Hippocampal formation (tissue), 2 donors: ENCODE measurements around the gene SPPL3.
"Not testable (repeated sequence)": the region's sequence is repeated elsewhere in the genome, so short reads cannot be mapped to it uniquely, and the experiment has no call there.

Source experiments
- DNase-seq, 2 donors: peaks; one replicate each; lab custom pipeline; 2025; lab: John Stamatoyannopoulos, UW

SPPL3 gene, protein sequence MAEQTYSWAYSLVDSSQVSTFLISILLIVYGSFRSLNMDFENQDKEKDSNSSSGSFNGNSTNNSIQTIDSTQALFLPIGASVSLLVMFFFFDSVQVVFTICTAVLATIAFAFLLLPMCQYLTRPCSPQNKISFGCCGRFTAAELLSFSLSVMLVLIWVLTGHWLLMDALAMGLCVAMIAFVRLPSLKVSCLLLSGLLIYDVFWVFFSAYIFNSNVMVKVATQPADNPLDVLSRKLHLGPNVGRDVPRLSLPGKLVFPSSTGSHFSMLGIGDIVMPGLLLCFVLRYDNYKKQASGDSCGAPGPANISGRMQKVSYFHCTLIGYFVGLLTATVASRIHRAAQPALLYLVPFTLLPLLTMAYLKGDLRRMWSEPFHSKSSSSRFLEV

DNA sequence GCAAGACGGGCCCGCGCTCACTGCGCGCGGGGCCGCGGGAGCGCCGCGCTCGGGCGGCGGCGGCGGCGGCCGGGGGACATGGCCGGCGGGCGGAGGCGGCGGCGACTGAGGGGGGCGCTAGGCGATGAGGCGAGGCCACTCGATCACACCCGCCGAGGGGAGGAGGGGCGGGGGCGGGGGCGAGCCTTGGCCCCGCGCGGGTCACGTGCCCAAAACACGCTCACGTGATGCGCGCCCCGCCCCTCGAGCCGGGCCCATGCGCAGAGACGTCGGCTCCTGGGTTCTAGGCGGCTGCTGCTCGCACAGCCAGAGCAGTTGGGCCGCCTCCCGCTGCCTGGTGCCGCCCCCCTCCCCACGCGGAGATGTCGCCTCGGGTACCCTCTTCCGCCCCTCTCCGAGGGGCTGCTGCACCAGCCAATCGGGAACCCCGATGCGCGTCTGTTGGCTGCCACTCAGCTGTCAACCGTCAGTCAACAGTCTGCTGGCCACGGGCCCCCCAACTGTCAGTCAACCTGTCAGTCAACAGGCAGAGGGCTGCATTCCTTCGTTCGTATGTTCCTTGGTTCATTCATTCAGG, at the start of gene SPPL3:
SPPL3 (minus strand) TSS at position 162 of the 577 bp plus-strand sequence. CDS start 491 bp downstream, outside the sequence.
- DNase-seq: peak; percentile 71 to 91

DNA sequence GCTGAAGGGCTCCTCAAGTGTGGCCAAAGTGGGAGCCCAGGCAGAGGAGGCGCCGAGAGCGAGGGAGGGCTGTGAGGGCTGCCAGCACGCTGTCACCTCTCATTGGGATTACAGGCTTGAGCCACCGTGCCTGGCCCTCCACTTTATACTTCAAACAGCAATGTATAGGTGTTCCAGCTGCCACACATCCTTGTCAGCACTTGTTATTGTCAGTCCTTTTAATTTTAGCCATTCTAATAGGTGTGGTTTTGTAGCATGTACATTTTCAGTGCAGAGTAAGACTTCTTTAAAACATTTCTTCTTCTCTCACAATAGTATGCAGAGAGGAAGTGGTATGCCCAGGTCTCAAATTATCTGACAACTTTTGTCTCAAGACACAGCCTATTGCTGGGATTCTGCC, 46.6 kb upstream of the SPPL3 start:
- no peak for DNase-seq

DNA sequence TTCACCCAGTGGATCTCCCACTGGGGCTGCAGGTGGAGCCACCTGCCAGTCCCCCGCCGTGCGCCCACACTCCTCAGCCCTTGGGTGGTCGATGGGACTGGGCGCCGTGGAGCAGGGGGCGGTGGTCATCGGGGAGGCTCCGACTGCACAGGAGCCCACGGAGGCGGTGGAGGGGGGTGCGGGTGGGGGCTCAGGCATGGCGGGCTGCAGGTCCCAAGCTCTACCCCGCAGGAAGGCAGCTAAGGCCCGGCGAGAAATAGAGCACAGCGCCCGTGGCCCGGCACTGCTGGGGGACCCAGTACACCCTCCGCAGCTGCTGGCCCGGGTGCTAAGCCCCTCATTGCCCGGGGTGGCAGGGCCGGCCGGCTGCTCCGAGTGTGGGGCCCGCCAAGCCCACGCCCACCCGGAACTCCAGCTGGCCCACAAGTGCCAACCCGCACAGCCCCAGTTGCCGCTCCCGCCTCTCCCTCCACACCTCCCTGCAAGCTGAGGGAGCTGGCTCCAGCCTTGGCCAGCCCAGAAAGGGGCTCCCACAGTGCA, 46.2 kb upstream of the SPPL3 start:
- not testable (repeated sequence) for DNase-seq

DNA sequence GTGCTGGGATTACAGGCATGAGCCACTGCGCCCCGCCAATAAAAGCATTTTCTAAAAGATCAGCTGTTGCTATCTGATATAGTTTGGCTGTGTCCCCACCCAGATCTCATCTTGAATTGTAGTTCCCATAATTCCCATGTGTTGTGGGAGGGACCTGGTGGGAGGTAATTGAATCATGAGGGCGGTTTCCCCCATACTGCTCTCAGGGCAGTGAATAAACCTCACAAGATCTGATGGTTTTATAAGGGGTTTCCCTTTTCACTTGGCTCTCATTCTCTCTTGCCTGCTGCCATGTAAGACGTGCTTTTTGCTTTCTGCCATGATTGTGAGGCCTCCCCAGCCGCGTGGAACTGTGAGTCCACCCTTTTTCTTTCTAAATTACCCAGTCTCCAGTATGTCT, 41.4 kb upstream of the SPPL3 start:
- not testable (repeated sequence) for DNase-seq

DNA sequence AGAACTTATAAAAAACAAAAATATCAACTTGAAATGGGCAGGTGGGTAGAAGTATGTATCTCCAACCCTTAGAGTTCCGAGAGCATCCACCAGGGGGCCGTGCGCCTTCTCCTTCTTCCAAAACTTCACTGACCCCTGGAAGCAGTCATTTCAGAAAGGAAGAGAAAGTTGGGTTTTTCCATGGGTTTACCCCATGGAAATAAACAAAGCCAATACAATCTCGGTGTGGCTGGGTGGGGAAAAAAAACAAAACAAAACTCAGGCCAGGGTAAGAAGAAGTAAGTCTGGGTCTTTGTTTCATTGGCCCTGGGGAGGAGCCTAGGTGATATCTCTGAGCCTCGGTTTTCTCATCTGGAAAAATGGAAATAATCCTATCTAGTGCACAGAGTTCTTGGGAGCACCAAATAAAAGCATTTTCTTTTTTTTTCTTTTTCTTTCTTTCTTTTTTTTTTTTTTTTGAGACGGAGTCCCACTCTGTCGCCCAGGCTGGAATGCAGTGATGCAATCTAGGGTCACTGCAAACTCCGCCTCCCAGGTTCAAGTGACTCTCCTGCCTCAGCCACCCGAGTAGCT, 40.6 kb upstream of the SPPL3 start:
- DNase-seq: peak in 1 of 2 donors; percentile 8

DNA sequence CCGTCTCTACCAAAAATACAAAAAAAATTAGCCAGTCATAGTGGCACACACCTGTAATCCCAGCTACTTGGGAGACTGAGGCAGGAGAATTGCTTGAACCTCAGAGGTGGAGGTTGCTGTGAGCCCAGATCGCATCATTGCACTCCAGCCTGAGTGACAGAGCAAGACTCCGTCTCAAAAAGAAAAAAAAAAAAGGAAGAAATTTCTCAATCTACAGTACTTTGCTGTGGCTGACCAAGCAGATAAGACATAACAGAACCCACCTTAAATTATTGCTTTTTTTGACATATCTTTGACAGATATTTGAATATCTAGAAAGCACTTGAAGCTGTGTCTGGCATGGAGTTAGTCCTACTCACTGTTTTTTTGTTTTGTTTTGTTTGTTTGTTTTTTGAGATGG, 39.3 kb upstream of the SPPL3 start:
- no peak for DNase-seq

DNA sequence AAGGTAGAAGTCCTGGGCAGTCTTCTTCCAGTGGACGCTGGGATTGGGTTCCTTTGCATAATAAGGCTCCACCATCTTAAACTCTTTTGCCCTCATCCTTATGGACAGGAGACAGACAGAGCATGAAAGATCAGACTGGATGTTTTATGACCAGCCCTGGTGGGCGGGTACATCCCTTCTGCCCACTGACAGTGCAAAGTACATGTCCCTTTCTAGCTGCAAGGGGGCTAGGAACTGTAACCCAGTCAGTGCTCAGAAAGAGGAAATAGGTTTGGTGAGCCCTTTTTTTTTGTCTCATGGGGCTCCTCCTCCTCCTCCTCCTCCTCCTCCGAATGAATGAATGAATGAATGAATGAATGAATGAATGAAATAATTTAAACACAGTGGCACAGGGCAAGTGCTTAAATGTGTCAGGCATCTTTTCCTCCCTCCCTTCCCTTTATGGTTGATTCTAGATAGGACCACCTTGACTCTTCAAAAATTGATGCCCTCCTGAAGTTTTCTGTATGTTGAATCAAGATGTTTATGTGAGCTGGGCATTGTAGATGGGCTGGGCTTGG, 37.8 kb upstream of the SPPL3 start:
- DNase-seq: no peak

DNA sequence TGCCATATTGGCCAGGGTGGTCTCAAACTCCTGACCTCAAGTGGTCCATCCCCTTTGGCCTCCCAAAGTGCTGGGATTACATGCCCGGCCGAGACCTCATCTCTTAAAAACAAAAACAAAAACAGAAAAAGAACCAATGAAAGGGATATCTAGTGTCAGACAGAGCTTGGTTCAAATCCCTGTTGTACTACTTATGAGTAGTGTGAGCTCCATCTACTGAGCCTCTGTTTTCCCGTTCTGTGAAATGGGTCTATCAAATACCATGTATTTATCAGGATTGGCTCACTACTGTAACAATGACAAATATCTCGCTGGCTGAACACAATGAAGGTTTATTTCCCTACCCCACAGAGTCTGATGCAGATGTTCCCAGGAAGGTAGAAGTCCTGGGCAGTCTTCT, 37.3 kb upstream of the SPPL3 start:
- DNase-seq: no peak

DNA sequence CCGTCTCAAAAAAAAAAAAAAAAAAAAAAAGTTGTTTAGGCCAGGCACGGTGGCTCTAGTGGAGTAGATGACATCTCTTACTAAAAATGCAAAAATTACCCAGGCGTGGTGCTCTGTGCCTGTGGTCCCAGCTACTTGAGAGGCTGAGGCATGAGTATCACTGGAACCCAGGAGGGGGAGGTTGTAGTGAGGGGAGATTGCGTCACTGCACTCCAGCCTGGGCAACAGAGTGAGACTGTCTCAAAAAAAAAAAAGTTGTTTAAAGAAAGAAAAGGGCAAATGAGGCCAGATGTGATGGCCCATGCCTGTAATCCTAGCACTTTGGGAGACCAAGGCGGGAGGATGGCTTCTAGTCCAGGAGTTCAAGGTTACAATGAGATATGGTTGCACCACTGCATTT, 36.6 kb upstream of the SPPL3 start:
- DNase-seq: no peak

DNA sequence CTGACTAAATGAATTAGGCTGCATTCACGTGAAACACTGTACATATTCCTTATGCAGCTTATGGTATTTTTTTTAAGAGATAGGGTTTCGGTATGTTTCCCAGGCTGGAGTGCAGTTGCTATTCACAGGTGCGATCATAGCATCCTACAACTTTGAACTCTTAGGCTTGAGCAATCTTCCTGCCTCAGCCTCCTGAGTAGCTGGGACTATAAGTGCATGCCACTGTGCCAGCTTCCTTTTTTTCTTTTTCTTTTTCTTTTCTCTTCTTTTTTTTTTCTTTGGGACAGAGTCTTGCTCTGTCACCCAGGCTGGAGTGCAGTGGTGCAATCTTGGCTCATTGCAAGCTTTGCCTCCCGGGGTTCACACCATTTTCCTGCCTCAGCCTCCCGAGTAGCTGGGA, 35.8 kb upstream of the SPPL3 start:
- no peak for DNase-seq

DNA sequence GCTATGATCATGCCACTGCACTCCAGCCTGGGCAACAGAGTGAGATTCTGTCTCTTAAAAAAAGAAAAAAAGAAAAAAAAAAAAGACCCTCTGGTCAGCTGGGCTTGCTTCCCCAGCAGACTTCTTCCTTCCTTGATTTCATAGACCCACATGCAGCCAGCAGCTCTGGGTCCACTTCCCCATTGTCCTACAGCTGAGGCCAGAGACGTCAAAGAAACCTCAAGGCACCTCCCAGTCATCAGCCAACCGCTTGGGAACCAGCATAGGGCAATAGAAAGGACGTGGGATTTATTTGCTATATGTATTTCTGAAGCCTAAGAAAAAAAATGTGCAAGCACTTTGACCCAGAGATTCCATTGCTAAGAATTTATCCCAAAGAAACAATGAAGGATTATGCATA, 35.4 kb upstream of the SPPL3 start:
- DNase-seq: no peak

DNA sequence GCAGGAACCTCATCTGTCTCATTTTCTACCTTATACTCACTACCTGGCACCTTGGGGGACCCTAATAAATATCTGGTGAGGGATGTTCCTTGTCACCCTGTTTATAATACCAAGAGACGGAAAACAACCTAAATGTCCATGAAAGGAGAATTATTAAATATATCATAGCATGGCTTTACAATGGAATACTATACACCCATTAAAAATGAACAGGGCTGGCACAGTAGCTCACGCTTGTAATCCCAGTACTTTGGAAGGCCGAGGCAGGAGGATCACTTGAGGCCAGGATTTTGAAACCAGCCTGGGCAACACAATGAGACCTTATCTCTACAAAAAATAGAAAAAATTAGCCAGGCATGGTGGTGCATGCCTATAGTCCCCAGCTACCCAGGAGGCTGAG, 34.3 kb upstream of the SPPL3 start:
- DNase-seq: no peak

DNA sequence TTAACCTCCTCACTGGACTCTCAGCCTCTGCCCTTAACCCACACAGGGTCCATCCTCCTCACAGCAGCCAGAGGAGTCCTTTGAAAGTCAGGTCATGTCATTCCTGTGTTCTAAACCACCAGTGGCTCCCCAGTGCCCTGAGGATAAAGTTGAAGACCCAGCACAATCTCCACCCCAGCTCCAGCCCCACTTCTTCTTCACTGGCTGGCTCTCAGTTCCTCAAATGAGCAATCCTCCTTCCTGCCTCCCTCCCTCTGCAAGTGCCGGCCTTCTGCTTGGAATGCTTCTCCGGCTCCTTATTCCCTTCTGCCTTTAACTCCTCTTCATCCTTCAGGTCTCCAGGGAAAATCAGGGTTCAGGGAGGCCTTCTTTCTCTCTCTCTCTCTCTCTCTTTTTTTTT, 32.0 kb upstream of the SPPL3 start:
- peak in 1 of 2 donors; percentile 14 for DNase-seq

DNA sequence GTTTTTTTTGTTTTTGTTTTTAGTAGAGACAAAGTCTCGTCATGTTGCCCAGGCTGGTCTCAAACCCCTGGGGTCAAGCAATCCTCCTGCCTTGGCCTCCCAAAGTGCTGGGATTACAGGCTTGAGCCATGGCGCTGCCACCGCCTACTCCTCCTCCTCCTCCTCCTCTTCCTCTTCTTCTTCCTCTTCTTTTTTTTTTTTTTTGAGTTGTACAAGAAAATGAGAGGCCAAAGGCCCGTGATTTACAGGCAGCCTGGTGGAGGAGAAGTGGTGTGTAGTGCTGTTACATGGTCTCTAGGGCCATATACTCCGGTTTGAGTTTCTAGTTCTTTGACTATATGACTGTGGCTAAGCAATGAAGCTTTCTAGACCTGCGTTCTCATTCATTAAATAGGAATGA, 29.6 kb upstream of the SPPL3 start:
- DNase-seq: no peak

DNA sequence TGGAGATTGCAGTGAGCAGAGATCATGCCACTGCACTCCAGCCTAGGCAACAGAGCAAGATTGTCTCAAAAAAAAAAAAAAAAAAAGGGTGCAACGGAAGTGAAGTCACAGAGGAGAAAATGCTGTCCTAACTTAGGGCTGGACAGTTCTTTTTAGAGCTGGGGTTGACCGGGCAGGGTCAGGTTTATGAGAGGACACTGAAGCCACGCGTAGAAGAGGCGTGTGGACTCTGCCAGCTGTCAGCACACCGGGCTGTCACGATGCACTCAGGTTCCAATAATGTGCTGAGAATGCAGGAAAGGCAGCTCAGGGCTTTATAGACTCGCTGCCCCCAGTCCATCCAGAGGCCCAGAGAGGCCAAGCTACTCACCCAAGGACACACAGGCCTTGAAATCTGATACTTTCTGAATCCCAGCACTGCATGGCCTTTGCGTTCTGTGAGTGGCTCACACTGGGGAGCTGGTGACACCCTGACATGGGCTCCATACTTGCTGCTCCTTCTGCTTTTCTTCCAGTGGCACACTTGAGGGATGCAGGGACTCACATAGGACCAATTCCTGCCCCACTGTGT, 28.9 kb upstream of the SPPL3 start:
- DNase-seq: no peak

DNA sequence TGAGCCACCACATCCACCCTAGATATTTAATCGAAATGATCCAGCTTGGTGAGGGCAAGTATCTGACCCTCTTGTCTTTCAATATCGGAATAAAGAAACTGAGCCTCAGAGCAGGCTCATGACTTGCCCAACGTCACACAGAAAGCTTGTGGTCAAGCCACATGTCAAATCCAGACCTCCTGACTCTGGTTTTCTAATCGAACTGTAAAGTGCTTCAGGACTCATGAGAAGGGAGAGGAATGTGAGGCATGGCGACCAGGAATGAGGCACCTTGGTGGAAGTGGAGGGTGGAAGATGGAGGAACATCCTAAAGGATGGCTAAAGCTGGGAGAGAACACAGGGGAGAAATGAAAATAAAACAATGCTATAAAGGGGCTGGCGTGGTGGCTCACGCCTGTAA, 27.9 kb upstream of the SPPL3 start:
- no peak for DNase-seq

DNA sequence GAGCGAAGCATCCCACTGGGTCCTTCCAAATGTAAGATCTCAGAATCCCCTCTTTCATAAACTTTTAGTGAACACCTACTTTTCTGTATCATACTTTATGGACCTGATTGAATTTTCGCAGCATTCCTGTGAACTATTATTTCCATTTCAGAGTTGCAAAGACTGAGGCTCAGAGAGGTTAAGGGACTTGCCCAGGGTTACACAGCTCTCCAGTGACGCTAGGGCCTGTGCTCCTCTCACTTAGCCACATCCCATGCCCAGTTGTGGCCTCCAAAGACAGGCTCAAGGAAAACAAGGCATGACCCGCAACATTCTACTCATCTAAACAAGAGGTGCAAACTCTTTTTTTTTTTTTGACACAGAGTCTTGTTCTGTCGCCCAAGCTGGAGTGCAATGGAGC, 25.9 kb upstream of the SPPL3 start:
- DNase-seq: no peak

DNA sequence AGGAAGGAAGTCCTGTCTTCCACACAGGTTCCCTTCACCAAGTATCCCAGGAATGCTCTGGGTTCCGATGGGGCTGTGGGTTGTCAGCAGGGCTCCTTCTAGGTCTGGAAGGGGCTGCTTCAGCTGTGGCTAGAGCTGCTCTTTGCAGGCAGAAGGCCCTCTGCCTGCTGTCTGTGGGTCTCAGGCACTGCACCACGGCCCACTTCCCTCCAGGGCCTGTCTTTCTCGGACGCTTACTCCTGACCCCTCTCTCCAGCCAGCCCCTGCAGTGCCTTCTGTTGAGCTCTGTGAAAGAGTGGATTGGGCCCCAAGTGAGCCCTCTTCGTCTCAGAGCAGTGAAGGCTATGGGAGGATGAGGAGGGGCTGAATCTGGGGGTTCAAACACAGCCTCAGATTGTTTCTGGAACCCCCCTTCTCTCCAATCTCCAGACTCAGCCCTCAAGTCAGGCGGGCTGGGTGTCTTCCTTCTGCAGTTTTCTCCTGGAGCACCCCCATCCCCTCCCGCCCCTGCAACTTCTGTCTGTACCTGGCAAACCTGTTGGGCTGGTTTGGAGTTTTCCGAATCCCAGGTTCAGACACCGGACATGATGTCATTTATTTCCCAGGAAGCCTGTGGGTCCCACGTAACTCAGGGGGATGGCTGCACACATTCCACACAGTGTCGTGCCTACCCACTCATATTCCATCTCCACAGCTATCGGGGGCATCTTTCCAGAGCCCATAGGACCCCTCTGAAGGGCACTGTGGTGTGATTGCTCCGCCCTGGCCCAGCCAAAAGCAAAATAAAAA, 24.9 kb upstream of the SPPL3 start:
- DNase-seq: no peak

DNA sequence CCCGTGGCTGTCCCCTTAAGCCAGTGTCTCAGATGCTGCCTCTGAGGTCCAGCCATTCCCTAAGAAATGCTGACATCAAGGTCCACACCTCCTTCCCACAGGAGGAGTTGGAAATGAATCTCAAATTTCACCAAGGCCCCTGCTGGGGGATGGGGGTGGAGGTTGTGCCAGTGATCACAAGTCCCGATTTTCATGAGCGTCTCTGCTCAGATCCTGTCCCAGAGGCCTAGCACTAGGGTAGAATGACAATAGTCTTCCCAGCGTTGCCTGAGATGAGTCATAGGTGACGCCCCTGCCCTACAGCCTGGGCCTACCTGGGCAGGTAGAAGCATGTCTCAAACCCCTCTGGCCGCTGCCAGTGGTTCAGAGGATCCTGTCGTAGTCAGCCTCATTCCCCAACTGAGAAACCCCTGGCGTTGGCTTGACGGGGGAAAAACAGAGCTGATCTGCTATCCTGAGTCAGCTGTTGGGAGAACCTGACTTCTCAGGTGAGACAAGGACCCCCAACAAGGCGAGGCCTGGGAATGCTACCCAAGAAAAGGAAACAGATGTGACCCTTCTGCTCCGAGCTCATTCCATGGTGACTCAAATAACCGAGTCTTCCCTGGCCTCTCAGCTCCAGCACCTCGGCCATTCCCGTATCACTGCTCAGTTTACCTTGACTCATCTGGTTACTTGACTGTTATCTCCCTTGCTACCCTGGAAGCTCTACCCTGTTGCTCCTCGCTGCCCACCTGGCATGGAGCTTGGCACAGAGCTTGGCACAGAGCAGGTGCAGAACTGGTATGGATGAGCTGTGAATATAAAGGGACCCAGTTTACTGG, 21.8 kb upstream of the SPPL3 start:
- DNase-seq: no peak

DNA sequence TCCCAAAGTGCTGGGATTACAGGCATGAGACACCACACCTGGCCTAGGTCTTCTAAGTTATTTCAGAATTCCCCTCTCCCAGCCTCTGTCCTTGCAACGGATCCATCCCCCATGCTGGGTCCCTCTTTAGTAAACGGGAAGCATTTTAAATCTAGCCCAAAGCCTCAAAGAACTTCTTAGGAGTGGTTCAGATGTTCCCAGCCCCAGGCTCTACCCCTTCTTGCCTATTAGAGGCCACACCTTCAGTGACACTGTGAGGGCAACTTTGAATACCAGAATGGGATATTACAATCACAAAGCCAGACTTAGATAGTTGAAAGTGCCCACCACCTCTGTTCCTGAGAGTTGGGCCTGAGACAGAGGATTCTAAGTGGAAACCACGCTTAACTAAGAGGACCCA, 18.1 kb upstream of the SPPL3 start:
- DNase-seq: no peak

DNA sequence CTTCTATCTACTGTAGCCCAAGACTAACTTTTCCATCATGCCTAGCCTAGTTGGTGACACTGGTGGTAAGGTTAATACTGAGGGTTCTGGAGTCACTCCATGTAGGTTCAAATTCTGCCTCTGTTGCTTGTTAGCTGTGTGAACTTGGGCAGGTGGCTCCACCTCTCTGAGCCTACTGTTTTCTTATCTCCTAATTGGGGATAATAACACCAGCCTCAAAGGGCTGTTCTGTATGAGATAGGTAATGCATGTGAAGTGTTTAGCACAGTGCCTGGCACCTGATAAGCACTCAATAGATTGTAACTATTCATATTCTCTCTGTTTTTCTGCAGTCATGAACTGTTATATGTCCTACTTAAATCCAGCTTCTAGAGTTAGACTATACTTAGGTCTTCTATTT, 17.5 kb upstream of the SPPL3 start:
- no peak for DNase-seq
